Liver (tissue), 9 donors: ENCODE measurements around the gene THAP3. TPM values are rescaled to one million over a fixed set of nuclear protein-coding genes. Genes with fewer than 3 reads are reported as not detected.
A peak's percentile ranks its signal among the peaks of the same experiment; 100 is the strongest.

Experiments
- DNase-seq: peaks from one replicate; pipeline ENCODE4 v3.0.0-alpha.2; 2017; ENCODE audit warnings: low spot score
- H3K27ac ChIP-seq, 2 donors: one replicate each; pipeline ENCODE4 v1.7.0; 2013; ENCODE audit warnings: inconsistent platforms in 2 of 2, low read length in 2 of 2, control low read depth in 1 of 2, low read depth in 1 of 2, mild to moderate bottlenecking in 1 of 2
- H3K27me3 ChIP-seq, 4 donors: one replicate each; pipeline versions ENCODE4 v1.6.1 to v1.7.0; 2013; ENCODE audit warnings: low read length in 3 of 4, inconsistent platforms in 1 of 4, mild to moderate bottlenecking in 1 of 4, moderate library complexity in 1 of 4; ENCODE audit not compliant: control insufficient read depth in 4 of 4, insufficient read depth in 4 of 4
- H3K36me3 ChIP-seq, 4 donors: one replicate each; pipeline versions ENCODE4 v1.6.1 to v1.7.0; 2013; ENCODE audit warnings: low read length in 3 of 4, mild to moderate bottlenecking in 3 of 4, low read depth in 1 of 4, moderate library complexity in 1 of 4; ENCODE audit not compliant: control insufficient read depth in 4 of 4, insufficient read depth in 3 of 4
- H3K4me1 ChIP-seq, 4 donors: one replicate each; pipeline versions ENCODE4 v1.6.1 to v1.7.0; 2013; ENCODE audit warnings: low read length in 3 of 4, mild to moderate bottlenecking in 3 of 4, moderate library complexity in 1 of 4; ENCODE audit not compliant: control insufficient read depth in 4 of 4, insufficient read depth in 4 of 4
- H3K4me3 ChIP-seq, 3 donors: one replicate each; pipeline versions ENCODE4 v1.6.1 to v1.7.0; 2013; ENCODE audit warnings: low read length in 3 of 3, control low read depth in 1 of 3, low read depth in 1 of 3, mild to moderate bottlenecking in 1 of 3
- H3K9ac ChIP-seq, 2 donors: one replicate each; pipeline ENCODE4 v1.7.0; 2013; ENCODE audit warnings: low read length in 2 of 2, mild to moderate bottlenecking in 2 of 2, moderate library complexity in 2 of 2, control low read depth in 1 of 2, low read depth in 1 of 2
- H3K9me3 ChIP-seq, 4 donors: one replicate each; pipeline versions ENCODE4 v1.6.1 to v1.7.0; 2013; ENCODE audit warnings: low read length in 3 of 4; ENCODE audit not compliant: control insufficient read depth in 4 of 4
- EGR1 ChIP-seq, 2 donors: IDR thresholded peaks; 2 replicates each; pipeline ENCODE4 v1.6.1; 2016 to 2018; ENCODE audit warnings: antibody characterized with exemption in 2 of 2, low read depth in 2 of 2
- FOXA2 ChIP-seq: IDR thresholded peaks from 2 replicates; pipeline ENCODE4 v1.6.1; 2016; ENCODE audit warnings: antibody characterized with exemption
- GABPA ChIP-seq, 2 donors: IDR thresholded peaks in 1 of 2; conservative IDR thresholded peaks in 1 of 2; 2 replicates each; pipeline ENCODE4 v1.6.1; 2016; ENCODE audit warnings: antibody characterized with exemption in 2 of 2, mild to moderate bottlenecking in 1 of 2, moderate library complexity in 1 of 2
- HNF4A ChIP-seq, 2 donors: conservative IDR thresholded peaks; 2 replicates each; pipeline ENCODE4 v1.6.1; 2016; ENCODE audit warnings: antibody characterized with exemption in 2 of 2, mild to moderate bottlenecking in 2 of 2
- HNF4G ChIP-seq: IDR thresholded peaks from 2 replicates; pipeline ENCODE4 v1.6.1; 2016; ENCODE audit warnings: antibody characterized with exemption
- JUND ChIP-seq, 2 donors: IDR thresholded peaks; 2 replicates each; pipeline ENCODE4 v1.6.1; 2016; ENCODE audit warnings: antibody characterized with exemption in 2 of 2
- NR2F2 ChIP-seq: IDR thresholded peaks from 2 replicates; pipeline ENCODE4 v1.6.1; 2016; ENCODE audit warnings: antibody characterized with exemption
- RAD21 ChIP-seq, 2 donors: IDR thresholded peaks; 2 replicates each; pipeline ENCODE4 v1.6.1; 2016; ENCODE audit warnings: antibody characterized with exemption in 2 of 2, mild to moderate bottlenecking in 2 of 2
- RXRA ChIP-seq, 2 donors: IDR thresholded peaks; 2 replicates each; pipeline ENCODE4 v1.6.1; 2017 to 2018; ENCODE audit warnings: antibody characterized with exemption in 2 of 2, mild to moderate bottlenecking in 1 of 2
- SP1 ChIP-seq: IDR thresholded peaks from 2 replicates; pipeline ENCODE4 v1.6.1; 2018; ENCODE audit warnings: antibody characterized with exemption, mild to moderate bottlenecking
- TAF1 ChIP-seq: conservative IDR thresholded peaks from 2 replicates; pipeline ENCODE4 v1.6.1; 2016; ENCODE audit warnings: antibody characterized with exemption, mild to moderate bottlenecking
- YY1 ChIP-seq: IDR thresholded peaks from 2 replicates; pipeline ENCODE4 v1.6.1; 2016; ENCODE audit warnings: antibody characterized with exemption, mild to moderate bottlenecking
- WGBS: extraction: QIAGEN DNeasy Blood & Tissue Kit; methylation state at CpG from one replicate; pipeline ENCODE4 v1.1.7; 2013; 5-methylcytosine and 5-hydroxymethylcytosine counted together
- polyA plus RNA-seq, 2 donors: library from polyadenylated mRNA; stranded (reverse) in 1 of 2; unstranded in 1 of 2; fragments of 200-250 nt in 1 of 2; fragments of >200 nt in 1 of 2; fragmentation: Nextera tagmentation in 1 of 2; extraction: Ambion mirVana in 1 of 2; gene quantifications; one replicate each; pipeline versions ENCODE4 v1.2.1 to v1.2.3, GENCODE V29; 2013 to 2015
- total RNA-seq, 2 donors: library from RNA; depleted of rRNA; stranded (reverse); fragments of >200 nt; gene quantifications; one replicate each; pipeline ENCODE4 v1.2.3, GENCODE V29; 2014
- TF ChIP-seq, protein P1 (sequence below): fragments of 150-350 bp; IDR thresholded peaks from 2 replicates; pipeline ENCODE4 v1.5.1; 2017; ENCODE audit warnings: improper control_type of control experiment, low read depth, low read length; ENCODE audit not compliant: missing input control
- TF ChIP-seq, protein P2 (sequence below): IDR thresholded peaks from 2 replicates; pipeline ENCODE4 v1.6.1; 2016; ENCODE audit warnings: antibody characterized with exemption
- TF ChIP-seq, protein P3 (sequence below): IDR thresholded peaks from 2 replicates; pipeline ENCODE4 v1.6.1; 2016; ENCODE audit warnings: antibody characterized with exemption, mild to moderate bottlenecking
- TF ChIP-seq, protein P4 (sequence below): IDR thresholded peaks from 2 replicates; pipeline ENCODE4 v1.6.1; 2016; ENCODE audit warnings: antibody characterized with exemption
- TF ChIP-seq, protein P5 (sequence below): IDR thresholded peaks from 2 replicates; pipeline ENCODE4 v1.6.1; 2016; ENCODE audit warnings: antibody characterized with exemption
- donor health status: healthy.
- donor health status: healthy.
- donor health status: healthy.
- donor health status: healthy.
- donor health status: healthy.

THAP3 gene
- total and polyA plus RNA-seq, 4 donors: 7.2 to 10.2 (median 8.6) TPM

DNA sequence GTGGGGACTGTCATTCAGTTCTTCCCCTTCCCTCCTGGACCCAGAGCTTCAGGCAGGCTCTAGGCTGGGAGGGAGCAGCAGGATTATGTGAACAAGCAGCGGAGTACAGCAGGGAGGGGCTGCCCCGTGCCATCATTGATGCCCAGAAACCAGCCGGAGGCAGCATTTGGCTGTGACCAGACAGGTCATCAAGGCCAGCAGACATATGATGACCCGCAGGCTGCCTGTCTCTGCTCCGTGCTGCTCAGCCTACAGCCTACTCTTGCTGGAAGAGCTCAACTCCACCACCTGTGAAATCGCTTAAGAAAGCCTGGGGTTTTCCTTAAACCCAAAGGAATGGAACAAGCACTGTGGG, 26.9 kb upstream of the THAP3 start:
- Histone ChIP-seq H3K9ac (no peak overlapping the region), H3K27ac (no peak overlapping the region)
- no peak for TF ChIP-seq NR2F2
- no peak for TF ChIP-seq RXRA (IDR thresholded peaks at IDR 0.05)
- TF ChIP-seq RAD21 (IDR thresholded peaks at IDR 0.05): no peak
- no peak for TF ChIP-seq JUND (IDR thresholded peaks at IDR 0.05)
- no peak for TF ChIP-seq YY1
- no peak for TF ChIP-seq FOXA2
- no peak for TF ChIP-seq HNF4G
- TF ChIP-seq GABPA (IDR thresholded peaks at IDR 0.05 in 1 of 2, conservative IDR thresholded peaks at IDR 0.05 in 1 of 2): no peak
- TF ChIP-seq EGR1 (IDR thresholded peaks at IDR 0.05; ENCODE audit: low read depth in 2 of 2): no peak
- TF ChIP-seq, protein P1, sequence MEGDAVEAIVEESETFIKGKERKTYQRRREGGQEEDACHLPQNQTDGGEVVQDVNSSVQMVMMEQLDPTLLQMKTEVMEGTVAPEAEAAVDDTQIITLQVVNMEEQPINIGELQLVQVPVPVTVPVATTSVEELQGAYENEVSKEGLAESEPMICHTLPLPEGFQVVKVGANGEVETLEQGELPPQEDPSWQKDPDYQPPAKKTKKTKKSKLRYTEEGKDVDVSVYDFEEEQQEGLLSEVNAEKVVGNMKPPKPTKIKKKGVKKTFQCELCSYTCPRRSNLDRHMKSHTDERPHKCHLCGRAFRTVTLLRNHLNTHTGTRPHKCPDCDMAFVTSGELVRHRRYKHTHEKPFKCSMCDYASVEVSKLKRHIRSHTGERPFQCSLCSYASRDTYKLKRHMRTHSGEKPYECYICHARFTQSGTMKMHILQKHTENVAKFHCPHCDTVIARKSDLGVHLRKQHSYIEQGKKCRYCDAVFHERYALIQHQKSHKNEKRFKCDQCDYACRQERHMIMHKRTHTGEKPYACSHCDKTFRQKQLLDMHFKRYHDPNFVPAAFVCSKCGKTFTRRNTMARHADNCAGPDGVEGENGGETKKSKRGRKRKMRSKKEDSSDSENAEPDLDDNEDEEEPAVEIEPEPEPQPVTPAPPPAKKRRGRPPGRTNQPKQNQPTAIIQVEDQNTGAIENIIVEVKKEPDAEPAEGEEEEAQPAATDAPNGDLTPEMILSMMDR: no peak
- TF ChIP-seq, protein P2, sequence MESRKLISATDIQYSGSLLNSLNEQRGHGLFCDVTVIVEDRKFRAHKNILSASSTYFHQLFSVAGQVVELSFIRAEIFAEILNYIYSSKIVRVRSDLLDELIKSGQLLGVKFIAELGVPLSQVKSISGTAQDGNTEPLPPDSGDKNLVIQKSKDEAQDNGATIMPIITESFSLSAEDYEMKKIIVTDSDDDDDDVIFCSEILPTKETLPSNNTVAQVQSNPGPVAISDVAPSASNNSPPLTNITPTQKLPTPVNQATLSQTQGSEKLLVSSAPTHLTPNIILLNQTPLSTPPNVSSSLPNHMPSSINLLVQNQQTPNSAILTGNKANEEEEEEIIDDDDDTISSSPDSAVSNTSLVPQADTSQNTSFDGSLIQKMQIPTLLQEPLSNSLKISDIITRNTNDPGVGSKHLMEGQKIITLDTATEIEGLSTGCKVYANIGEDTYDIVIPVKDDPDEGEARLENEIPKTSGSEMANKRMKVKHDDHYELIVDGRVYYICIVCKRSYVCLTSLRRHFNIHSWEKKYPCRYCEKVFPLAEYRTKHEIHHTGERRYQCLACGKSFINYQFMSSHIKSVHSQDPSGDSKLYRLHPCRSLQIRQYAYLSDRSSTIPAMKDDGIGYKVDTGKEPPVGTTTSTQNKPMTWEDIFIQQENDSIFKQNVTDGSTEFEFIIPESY: no peak
- TF ChIP-seq SP1: no peak
- TF ChIP-seq, protein P3, sequence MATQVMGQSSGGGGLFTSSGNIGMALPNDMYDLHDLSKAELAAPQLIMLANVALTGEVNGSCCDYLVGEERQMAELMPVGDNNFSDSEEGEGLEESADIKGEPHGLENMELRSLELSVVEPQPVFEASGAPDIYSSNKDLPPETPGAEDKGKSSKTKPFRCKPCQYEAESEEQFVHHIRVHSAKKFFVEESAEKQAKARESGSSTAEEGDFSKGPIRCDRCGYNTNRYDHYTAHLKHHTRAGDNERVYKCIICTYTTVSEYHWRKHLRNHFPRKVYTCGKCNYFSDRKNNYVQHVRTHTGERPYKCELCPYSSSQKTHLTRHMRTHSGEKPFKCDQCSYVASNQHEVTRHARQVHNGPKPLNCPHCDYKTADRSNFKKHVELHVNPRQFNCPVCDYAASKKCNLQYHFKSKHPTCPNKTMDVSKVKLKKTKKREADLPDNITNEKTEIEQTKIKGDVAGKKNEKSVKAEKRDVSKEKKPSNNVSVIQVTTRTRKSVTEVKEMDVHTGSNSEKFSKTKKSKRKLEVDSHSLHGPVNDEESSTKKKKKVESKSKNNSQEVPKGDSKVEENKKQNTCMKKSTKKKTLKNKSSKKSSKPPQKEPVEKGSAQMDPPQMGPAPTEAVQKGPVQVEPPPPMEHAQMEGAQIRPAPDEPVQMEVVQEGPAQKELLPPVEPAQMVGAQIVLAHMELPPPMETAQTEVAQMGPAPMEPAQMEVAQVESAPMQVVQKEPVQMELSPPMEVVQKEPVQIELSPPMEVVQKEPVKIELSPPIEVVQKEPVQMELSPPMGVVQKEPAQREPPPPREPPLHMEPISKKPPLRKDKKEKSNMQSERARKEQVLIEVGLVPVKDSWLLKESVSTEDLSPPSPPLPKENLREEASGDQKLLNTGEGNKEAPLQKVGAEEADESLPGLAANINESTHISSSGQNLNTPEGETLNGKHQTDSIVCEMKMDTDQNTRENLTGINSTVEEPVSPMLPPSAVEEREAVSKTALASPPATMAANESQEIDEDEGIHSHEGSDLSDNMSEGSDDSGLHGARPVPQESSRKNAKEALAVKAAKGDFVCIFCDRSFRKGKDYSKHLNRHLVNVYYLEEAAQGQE: no peak
- no peak for TF ChIP-seq TAF1

DNA sequence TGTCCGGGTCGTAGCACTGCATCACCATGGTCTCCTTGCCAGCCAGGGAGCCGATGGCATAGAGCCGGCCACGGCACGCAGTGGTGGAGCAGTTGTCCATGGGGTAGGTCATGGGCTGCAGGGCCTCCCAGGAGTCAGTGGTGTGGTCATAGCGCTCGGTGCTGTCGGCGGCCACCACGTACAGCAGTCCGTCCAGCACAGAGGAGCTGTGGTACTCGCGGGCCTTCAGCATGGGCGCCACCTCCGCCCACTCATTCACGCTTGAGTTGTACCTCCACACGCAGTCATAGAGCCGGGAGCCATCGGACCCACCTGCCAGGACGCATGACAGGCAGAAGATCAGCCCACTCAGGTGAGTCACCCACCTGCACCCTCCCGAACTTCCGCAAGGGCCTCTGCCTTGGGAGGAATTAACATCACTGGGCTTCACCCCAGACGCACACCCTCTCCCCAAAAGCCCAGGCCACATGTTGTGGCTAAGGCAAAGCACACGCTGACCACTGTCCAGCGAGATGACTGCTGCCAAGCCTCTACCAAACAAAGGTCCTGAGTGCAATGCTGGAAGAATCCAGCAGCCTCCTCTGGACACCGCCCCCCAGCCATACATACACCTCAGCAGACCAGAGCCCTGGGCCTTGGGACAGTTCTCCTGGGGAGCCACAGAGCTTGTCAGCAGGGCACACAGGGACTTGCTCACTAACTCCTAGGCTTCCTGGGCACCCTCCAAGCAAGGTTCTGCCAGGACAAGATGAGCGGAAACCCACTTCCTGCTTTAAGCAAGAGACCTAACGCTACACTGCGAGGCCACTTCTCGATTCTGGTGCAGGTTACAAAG, 25.3 kb upstream of the THAP3 start:
- Histone ChIP-seq H3K4me3 (peak overlapping the region; percentile 14 to 73 (median 18)), H3K9ac (no peak overlapping the region), H3K27me3 (no peaks in the 10 kb centered on the region), H3K9me3 (no peaks in the 10 kb centered on the region), H3K27ac (peak overlapping the region; percentile 58 to 65), H3K36me3 (peaks cover 12 to 24% (median 17%) of the 10 kb centered on the region in 4 donors), H3K4me1 (peaks cover 7 to 52% (median 35%) of the 10 kb centered on the region in 4 donors)
- 74% methylated on average over 31 of the region's 31 CpGs for WGBS
- no peak for DNase-seq
- no peak for TF ChIP-seq HNF4G
- TF ChIP-seq, protein P3: peak; percentile 43
- TF ChIP-seq, protein P4, sequence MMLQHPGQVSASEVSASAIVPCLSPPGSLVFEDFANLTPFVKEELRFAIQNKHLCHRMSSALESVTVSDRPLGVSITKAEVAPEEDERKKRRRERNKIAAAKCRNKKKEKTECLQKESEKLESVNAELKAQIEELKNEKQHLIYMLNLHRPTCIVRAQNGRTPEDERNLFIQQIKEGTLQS: no peak
- no peak for TF ChIP-seq TAF1
- TF ChIP-seq SP1: no peak
- TF ChIP-seq, protein P5, sequence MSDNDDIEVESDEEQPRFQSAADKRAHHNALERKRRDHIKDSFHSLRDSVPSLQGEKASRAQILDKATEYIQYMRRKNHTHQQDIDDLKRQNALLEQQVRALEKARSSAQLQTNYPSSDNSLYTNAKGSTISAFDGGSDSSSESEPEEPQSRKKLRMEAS: no peak
- TF ChIP-seq YY1: no peak
- TF ChIP-seq HNF4A (conservative IDR thresholded peaks at IDR 0.05): no peak
- TF ChIP-seq, protein P2: no peak

More for the DNA sequence above, 26.9 kb upstream of the THAP3 start:
- peaks cover 3 to 42% (median 28%) of the 10 kb centered on the region in 4 donors for H3K4me1 ChIP-seq
- no peaks in the 10 kb centered on the region for H3K9me3 ChIP-seq
- DNase-seq: no peak
- no peak overlapping the region for H3K4me3 ChIP-seq
- no peaks in the 10 kb centered on the region for H3K27me3 ChIP-seq
- WGBS: 87% methylated on average over 6 of the region's 6 CpGs
- peaks cover 20 to 38% (median 30%) of the 10 kb centered on the region in 4 donors for H3K36me3 ChIP-seq
